ENCODE results near the gene NLGN1.
"Not testable (repeated sequence)": the region's sequence is repeated elsewhere in the genome, so short reads cannot be mapped to it uniquely, and the experiment has no call there.

The NLGN1 gene

GRCh38 chr3:173429527-173429926, 32.0 kb downstream of the NLGN1 start:
- DNase-seq (ENCODE audit: low read depth in 2 of 2), result no peak

GRCh38 chr3:173430576-173430975, 33.0 kb downstream of the NLGN1 start:
- DNase-seq (ENCODE audit: low read depth in 2 of 2), result no peak

GRCh38 chr3:173439004-173439403, 41.5 kb downstream of the NLGN1 start:
- no peak for DNase-seq (ENCODE audit: low read depth in 2 of 2)

- DNase-seq (ENCODE audit: low read depth in 2 of 2), result no peak
Observed at GRCh38 chr3:173440514-173440913, 43.0 kb downstream of the NLGN1 start.

- DNase-seq (ENCODE audit: low read depth in 2 of 2), result not testable (repeated sequence)
Observed at GRCh38 chr3:173451561-173451960, 54.0 kb downstream of the NLGN1 start.

DNA sequence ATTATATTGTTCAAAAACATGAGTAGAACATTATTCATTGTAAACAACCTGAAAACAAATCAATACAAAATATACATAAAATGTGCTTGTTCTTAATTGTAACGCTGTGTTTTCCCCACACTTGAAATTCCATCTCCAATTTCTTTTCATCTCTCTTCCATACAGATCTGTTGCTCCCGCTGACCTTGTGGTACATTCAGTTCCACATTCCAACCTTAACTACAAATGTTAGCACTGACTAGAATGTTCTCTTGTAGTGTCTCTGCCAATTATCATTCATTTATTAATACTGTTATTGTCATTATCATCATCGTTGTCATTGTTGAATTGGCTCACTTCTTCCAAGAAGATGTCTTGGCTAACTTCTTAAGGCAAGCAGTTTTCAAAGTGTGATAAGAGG, 65.7 kb downstream of the NLGN1 start:
- DNase-seq (ENCODE audit: low read depth in 2 of 2), result no peak

DNA sequence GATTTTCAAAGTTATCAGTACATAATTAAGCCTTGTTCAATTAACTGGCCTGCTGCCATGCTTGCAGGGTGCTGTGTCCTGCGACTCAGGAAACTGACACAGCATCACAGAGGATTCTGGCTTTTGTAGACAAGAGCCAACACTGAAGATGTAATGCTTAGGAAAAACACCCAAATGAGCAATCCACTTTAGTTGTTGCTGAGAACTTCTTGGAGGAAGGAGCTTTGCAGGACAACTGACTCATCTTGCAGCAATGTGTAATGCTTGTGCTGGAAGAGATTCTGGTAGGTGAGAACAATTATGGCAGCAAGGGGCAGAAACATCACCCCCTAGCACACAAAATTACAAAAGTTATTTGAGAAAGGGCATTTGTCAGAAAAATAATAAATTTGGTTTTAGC, 67.6 kb downstream of the NLGN1 start:
- DNase-seq (ENCODE audit: low read depth in 2 of 2), result no peak

DNA sequence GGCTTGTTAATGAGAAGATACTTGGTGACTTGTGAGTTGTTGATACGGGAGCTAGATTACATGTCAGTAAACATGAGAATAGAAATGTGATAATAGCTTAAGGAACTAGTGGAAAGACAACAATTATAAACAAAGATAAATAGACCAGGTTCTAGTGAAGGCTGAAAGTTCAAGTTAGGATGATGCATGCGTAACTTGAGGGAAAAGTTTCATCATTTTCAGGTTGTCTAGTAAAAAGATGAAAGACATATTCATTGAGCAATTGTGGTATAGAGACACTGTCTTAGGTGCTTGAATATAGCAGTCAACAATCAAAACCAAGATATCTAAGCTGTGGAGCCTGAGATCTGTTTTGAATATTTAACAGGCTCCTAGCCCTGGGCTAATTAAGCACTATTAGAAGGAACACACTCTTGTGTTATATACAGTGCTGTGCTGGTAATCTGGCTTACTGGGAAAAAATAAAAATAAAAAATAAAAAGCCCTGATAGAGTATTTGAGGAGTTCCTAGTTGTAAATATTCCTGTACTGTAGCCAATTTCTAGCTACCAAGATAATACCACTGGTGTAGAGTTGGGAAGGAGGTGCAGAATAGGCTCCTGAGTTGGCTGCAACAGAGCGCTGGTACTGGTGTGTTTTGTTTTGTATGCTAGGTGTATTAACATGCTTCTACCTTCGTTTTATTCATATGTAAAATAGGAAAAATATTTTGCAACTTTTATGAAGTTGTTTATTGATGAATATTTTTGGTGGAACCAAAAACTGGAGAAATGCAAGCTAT, 68.5 kb downstream of the NLGN1 start:
- no peak for DNase-seq (ENCODE audit: low read depth in 2 of 2)

DNA sequence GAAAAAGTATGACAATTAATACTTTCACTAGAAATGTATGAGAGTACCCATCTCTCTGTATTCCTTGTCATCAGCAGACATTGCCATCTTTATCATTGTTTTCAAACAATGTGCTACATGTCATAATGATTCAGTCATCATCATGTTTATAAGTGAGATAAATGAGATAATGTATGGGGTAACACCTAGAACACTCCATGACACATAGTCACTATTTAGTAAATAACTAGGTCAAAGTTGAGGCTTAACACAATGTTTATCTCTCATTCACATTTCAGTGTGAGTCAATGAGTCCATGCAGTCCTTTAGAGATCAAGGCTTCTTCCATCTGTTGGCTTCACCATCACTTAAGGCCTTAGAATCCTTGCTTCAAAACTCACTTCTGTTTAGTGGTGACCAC, 70.0 kb downstream of the NLGN1 start:
- DNase-seq (ENCODE audit: low read depth in 2 of 2), result no peak

- DNase-seq (ENCODE audit: low read depth in 2 of 2), result no peak
Observed at GRCh38 chr3:173473237-173473636, 75.7 kb downstream of the NLGN1 start.

GRCh38 chr3:173479301-173479700, 81.8 kb downstream of the NLGN1 start:
- DNase-seq (ENCODE audit: low read depth in 2 of 2), result no peak

DNA sequence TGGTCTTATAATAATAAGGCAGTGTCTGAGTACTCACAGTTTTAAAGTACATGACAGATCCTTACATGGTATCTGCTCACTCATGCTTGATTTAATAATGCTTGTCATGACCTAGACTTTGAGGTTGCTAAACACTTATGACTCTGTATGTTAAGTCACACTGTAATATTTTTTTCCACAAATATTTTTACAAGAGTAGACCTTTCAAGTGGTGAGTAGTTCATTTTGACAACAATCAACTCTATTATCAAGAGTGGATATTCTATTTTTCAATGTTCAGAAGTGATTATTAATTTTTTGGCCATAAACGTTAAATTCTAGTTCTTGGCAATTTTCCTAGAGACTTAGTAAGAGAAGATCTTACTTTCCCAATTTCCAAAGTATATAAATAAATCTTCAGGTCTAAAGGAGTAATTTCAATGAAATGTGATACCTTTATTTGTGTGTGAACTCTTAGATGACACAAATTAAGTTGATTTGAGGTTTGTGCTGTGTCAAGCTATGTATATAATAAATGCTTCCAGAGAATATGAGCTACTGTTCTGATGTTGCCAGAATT, 104.5 kb downstream of the NLGN1 start:
- DNase-seq (ENCODE audit: low read depth in 2 of 2), result no peak

- DNase-seq (ENCODE audit: low read depth in 2 of 2), result no peak
Observed at GRCh38 chr3:173502983-173503568, 105.5 kb downstream of the NLGN1 start.

GRCh38 chr3:173510565-173510964, 113.0 kb downstream of the NLGN1 start:
- no peak for DNase-seq (ENCODE audit: low read depth in 2 of 2)

- DNase-seq (ENCODE audit: low read depth in 2 of 2), result no peak
Observed at GRCh38 chr3:173513123-173513522, 115.6 kb downstream of the NLGN1 start.

DNA sequence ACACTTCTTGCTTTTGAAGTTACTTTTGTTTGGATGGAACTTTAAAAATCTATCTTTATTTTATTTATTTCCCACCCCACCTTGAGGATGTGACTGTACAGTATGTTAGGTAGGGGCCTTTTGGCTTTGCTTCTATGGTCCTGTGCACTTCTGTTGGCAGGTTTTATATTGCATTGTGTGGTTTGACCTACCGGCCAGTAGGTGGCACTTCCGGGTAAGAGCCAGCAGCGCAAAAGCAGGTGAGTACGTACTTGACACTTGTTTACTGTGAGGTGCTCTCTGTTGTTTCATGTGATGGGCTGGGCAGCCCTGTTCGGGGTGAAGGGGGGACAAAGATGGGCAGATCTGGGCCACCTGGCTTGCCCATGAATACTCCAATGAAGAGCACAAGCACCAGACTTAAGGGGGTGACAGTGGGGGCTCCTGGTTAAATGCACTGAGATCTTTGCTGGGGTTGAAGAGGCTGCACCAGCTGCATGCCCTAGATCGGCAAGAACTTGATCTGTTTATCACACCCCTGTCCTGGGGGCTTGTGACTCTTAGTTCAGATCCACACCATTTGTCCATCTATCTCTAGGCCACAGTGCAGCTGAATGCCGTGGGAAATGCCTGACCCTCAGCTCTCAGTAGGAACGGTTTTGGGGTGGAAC, 131.6 kb downstream of the NLGN1 start:
- no peak for DNase-seq (ENCODE audit: low read depth in 2 of 2)

DNA sequence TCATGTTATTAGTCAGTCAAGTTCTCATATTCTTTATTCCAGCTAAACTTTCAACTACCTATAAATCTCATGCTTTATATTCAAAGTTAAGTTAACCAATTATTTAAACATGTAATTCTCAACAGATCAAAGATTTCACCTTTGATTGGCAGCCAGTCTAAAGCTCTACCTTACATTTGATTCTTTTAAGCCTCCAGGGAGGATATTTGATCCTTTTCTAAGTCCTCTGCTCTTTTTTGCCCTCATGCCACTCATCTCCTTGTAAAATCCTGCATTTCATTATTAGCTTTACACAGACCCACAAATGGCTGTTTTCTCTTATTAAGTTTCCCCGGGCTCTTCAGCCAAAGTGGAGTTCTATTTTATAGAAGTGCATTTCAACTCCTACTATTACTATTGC, 134.1 kb downstream of the NLGN1 start:
- DNase-seq (ENCODE audit: low read depth in 2 of 2), result no peak

- DNase-seq (ENCODE audit: low read depth in 2 of 2), result no peak
Observed at GRCh38 chr3:173538410-173538809, 140.9 kb downstream of the NLGN1 start.

- not testable (repeated sequence) for DNase-seq (ENCODE audit: low read depth in 2 of 2)
Observed at GRCh38 chr3:173545590-173545989, 148.0 kb downstream of the NLGN1 start.

DNA sequence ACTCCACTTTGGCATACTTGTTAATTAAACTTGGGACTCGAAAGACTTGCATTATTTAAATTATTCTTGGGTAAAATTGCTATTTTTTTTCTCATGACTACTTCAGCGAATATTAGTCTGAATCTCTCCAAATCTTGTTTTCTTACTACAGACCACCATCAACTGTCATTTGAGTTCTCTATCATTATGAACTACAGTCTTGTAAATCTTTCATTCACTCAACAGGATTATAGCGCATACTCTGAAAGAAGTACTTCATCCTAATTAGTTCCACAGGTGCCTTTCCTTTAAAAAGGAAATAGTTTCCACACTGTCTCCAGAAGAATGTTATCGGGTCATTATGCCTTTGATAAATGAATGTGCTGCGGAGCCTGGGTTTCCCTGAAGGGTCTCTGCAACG, 149.5 kb downstream of the NLGN1 start:
- no peak for DNase-seq (ENCODE audit: low read depth in 2 of 2)

DNA sequence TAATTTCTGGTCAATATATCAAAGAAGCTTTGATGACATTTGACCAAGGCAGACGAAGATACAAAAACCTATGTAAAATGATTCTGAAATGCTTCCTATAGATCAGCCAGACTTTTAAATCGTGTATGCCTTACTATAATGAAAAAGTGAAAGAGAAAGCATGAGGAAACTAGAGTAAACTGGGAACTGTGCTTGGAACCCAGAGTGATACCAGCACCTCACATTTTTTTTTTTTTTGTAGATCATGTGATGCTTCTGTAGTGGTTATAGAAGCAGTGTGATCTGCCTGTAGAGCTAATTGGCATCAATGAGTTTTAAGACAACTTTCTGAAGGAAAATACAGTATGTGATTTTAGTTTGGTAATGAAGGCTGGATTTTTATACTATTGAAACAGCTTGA, 150.7 kb downstream of the NLGN1 start:
- no peak for DNase-seq (ENCODE audit: low read depth in 2 of 2)

DNA sequence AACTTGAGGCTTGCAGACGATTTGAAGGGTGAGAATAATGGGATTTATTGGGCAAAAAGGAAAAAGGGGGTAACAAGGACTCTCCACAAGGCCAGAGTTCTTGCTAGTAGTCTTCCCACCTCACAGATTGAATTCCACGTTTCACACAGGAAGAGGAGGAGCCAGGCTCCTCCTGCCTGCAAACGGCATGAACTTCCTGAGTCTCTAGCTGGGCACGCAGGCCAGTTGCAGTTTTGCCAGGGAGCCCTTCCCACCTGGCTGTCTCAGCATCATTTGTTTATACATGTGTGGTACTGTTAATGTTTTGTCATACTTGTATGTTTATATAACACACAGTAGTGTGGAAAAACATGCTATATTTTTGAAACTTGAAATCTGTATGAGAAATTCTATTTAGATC, 155.0 kb downstream of the NLGN1 start:
- no peak for DNase-seq (ENCODE audit: low read depth in 2 of 2)
